Gastrocnemius medialis (tissue), 4 donors: ENCODE measurements around the gene HRK.

Experiments
- CTCF ChIP-seq, 5 experiments: fragments of 450-650 bp in 3 of 5; fragments of 200-600 bp in 2 of 5; sonication (generic) in 2 of 5; IDR thresholded peaks in 4 of 5; conservative IDR thresholded peaks in 1 of 5; 1 replicate in 4 of 5; 2 replicates in 1 of 5; pipeline ENCODE4 v1.5.1; 2016 to 2019; ENCODE audit warnings: antibody characterized with exemption in 5 of 5, mild to moderate bottlenecking in 3 of 5, moderate library complexity in 3 of 5
- POLR2A ChIP-seq, 2 donors: fragments of 450-650 bp; IDR thresholded peaks; one replicate each; pipeline ENCODE4 v1.6.1; 2017; ENCODE audit warnings: antibody characterized with exemption in 2 of 2, mild to moderate bottlenecking in 2 of 2, moderate library complexity in 2 of 2

GRCh38 chr12:116813271-116814041 lies 67.8 kb downstream of the HRK start:
- no peak for TF ChIP-seq POLR2A (IDR thresholded peaks at IDR 0.05)
- no peak for TF ChIP-seq CTCF (IDR thresholded peaks at IDR 0.05 in 4 of 5, conservative IDR thresholded peaks at IDR 0.05 in 1 of 5)
